ENCODE data around the gene ZC2HC1C. TPM values are rescaled to one million over a fixed set of nuclear protein-coding genes. Genes with fewer than 3 reads are reported as not detected.

The ZC2HC1C gene
- total RNA-seq, 4 donors from 2014 or later = 0.26 to 4.7 (median 2.4) TPM; not detected in 1

DNA sequence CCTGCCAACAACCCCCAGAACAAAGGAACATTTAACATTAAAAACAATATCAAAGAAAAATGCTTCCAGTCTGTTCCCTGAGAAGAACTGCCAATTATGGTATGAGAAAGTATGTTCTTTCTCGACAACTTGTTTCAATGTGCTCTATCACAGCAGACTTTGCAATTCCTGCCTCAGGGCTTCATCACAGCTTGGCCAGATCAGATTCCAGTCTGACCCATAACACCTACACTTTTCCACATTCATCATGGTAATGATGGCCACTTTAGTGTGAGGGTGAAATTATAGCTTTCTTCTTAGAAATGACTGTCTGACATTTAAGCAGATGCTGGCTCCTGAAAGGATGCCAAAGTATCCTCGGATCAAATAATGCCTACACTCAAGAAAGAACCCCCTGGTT is 40.4 kb downstream of the ZC2HC1C start:
- Histone ChIP-seq H3K4me1 (no peaks in the 10 kb centered on the region), H3K27me3 (no peaks in the 10 kb centered on the region), H3K36me3 (no peaks in the 10 kb centered on the region), H3K9me3 (no peaks in the 10 kb centered on the region), H3K4me3 (no peak overlapping the region), H3K27ac (no peak overlapping the region)
- intact Hi-C loops (cut with DNase I; ENCODE audit: low total_unique reads) = no loop called here
- DNase-seq = no peak
- TF ChIP-seq POLR2A (IDR thresholded peaks at IDR 0.05) = no peak
- TF ChIP-seq, protein P1, sequence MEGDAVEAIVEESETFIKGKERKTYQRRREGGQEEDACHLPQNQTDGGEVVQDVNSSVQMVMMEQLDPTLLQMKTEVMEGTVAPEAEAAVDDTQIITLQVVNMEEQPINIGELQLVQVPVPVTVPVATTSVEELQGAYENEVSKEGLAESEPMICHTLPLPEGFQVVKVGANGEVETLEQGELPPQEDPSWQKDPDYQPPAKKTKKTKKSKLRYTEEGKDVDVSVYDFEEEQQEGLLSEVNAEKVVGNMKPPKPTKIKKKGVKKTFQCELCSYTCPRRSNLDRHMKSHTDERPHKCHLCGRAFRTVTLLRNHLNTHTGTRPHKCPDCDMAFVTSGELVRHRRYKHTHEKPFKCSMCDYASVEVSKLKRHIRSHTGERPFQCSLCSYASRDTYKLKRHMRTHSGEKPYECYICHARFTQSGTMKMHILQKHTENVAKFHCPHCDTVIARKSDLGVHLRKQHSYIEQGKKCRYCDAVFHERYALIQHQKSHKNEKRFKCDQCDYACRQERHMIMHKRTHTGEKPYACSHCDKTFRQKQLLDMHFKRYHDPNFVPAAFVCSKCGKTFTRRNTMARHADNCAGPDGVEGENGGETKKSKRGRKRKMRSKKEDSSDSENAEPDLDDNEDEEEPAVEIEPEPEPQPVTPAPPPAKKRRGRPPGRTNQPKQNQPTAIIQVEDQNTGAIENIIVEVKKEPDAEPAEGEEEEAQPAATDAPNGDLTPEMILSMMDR (IDR thresholded peaks at IDR 0.05) = no peak

DNA sequence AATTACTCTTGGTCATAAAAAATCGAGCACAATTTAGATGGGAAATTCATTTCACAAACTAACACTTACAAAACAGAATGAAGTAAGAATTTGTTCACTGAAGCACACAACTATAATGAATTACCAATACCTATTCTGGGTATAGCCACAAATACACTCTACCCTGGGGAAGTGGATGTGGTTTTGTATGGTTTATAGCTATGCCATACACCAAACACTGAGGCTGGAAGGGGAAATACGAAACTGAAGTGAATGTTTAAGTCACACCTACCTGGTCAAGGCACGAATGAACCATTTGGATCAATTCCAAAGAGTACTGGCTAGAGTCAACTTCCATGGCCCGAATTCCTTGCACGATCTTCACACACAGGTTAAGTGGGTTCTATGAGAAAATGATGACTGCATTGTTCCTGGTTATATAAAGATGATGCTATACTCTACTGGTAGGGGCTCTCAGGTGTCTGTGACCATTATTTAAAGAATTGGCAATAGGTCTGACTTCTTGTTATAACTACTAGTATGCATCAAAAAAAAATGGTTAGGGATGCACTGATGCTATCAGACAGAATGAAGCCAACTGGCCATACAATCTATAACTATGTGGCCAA is 44.6 kb downstream of the ZC2HC1C start:
- DNase-seq = no peak
- no peak for TF ChIP-seq POLR2A (IDR thresholded peaks at IDR 0.05)
- TF ChIP-seq, protein P1 (IDR thresholded peaks at IDR 0.05) = no peak
- H3K36me3 ChIP-seq = no peaks in the 10 kb centered on the region
- no peaks in the 10 kb centered on the region for H3K4me1 ChIP-seq
- intact Hi-C loops (cut with DNase I; ENCODE audit: low total_unique reads) = no loop called here
- H3K4me3 ChIP-seq = no peak overlapping the region
- H3K9me3 ChIP-seq = no peaks in the 10 kb centered on the region
- no peaks in the 10 kb centered on the region for H3K27me3 ChIP-seq
- H3K27ac ChIP-seq = no peak overlapping the region

DNA sequence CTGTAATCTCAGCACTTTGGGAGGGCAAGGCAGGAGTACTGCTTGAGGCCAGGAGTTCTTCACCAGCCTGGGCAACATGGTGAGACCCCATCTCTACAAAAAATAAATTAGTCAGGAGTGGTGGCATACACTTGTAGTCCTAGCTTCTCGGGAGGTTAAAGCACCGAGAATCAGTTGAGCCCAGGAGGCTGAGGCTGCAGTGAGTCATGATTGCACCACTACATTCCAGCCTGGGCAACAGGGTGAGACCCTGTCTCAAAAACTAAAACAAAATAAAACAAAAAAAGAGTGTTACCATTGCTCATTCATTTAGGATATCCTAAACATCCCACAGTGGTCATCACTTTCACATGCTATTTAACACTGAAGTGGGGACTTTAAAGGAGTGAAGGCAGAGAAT is 49.6 kb downstream of the ZC2HC1C start:
- no peak overlapping the region for H3K4me3 ChIP-seq
- no peaks in the 10 kb centered on the region for H3K9me3 ChIP-seq
- no peak for TF ChIP-seq POLR2A (IDR thresholded peaks at IDR 0.05)
- TF ChIP-seq, protein P1 (IDR thresholded peaks at IDR 0.05) = no peak
- H3K4me1 ChIP-seq = no peaks in the 10 kb centered on the region
- H3K27me3 ChIP-seq = no peaks in the 10 kb centered on the region
- no peaks in the 10 kb centered on the region for H3K36me3 ChIP-seq
- DNase-seq = no peak
- intact Hi-C loops (cut with DNase I; ENCODE audit: low total_unique reads) = no loop called here
- no peak overlapping the region for H3K27ac ChIP-seq

DNA sequence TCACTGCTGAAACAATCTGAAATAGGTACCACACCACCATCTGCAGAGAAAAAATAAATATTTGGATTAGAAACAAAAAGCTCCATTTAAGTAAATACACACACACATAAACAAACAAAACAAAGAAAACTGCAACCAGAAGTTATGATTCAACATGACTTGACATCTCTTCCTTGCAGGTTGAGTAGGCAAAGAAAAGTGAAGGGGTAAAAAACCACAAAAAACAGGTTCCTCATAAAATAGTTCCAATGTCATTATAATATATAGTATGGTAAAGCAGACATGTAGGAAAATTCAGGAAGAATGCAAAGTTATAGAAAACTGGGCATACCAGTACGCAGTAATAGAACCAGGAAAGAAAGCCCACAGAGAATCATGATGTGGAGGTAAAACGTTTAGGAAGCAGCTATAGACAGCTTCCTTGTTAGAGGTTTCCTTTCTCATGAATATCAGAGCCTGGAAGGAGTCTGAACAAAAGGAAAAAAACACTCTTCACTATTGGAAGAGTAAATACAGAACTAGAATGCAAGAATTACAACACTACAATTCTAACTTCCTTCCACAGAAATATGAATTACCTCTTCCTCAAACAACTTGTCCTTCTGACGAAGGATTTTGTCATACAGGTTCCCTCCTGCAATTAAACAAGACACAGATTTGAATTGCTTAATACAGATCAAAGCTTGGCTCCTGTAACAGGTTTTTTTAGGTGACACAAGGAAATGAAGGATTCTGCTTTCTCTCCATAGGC is 51.3 kb downstream of the ZC2HC1C start:
- no peaks in the 10 kb centered on the region for H3K9me3 ChIP-seq
- no peak overlapping the region for H3K4me3 ChIP-seq
- TF ChIP-seq, protein P1 (IDR thresholded peaks at IDR 0.05) = no peak
- H3K27ac ChIP-seq = no peak overlapping the region
- H3K36me3 ChIP-seq = no peaks in the 10 kb centered on the region
- H3K27me3 ChIP-seq = no peaks in the 10 kb centered on the region
- no peaks in the 10 kb centered on the region for H3K4me1 ChIP-seq
- intact Hi-C loops (cut with DNase I; ENCODE audit: low total_unique reads) = no loop called here
- DNase-seq = no peak

DNA sequence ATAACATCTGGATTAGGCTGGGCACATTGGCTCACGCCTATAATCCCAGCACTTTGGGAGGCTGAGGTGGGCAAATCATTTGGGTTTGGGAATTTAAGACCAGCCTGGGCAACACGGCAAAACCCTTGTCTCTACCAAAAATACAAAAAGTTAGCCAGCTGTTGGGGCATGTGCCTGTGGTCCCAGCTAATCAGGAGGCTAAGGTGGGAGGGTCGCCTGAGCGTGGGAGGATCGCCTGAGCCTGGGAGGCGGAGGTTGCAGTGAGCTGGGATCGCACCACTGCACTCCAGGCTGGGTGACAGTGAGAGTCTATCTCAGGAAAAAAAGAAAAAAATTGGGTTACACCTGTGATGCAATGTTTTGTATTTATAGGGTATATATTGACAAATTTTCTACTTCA is 52.1 kb downstream of the ZC2HC1C start:
- Histone ChIP-seq H3K9me3 (no peaks in the 10 kb centered on the region), H3K4me1 (peaks cover 0 to 4% of the 10 kb centered on the region in 2 donors), H3K36me3 (no peaks in the 10 kb centered on the region), H3K4me3 (no peak overlapping the region), H3K27ac (no peak overlapping the region), H3K27me3 (no peaks in the 10 kb centered on the region)
- DNase-seq = no peak
- TF ChIP-seq POLR2A (IDR thresholded peaks at IDR 0.05) = no peak
- TF ChIP-seq, protein P1 (IDR thresholded peaks at IDR 0.05) = no peak
- intact Hi-C loops (cut with DNase I; ENCODE audit: low total_unique reads) = no loop called here

Data from uterus (tissue), 4 donors.